Measurements from ENCODE around the gene RHOXF1. TPM values are rescaled to one million over a fixed set of nuclear protein-coding genes. Genes with fewer than 3 reads are reported as not detected.
"Not testable (repeated sequence)": the region's sequence is repeated elsewhere in the genome, so short reads cannot be mapped to it uniquely, and the experiment has no call there.

The RHOXF1 gene
- total RNA-seq, 1 experiment from 2014 or later: not detected

DNA sequence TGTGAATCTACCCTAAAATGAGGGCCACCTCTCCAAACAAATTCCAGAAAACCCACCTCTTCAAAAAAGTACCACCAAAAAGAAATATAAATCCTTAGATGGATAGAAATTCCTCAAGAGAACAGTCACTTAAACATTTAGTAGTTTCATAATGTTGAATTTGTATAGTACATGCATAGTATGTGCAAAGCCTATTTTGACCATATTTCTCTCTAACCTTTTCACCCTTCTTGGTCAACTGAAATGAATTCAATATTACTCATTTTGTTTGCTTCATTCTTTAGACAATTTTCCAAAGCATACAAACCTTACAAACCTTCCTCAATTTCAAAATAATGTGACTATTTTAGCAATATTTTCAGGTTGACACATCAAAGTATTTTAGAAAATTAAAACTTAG is 4.1 kb downstream of the RHOXF1 start:
- no TSS peak for BruUV-seq (replicated peaks)
- Mint-ChIP-seq H3K9me3 (ENCODE audit: low read depth, unreplicated experiment) (no peaks in the 10 kb centered on the region), H3K4me3 (ENCODE audit: low read depth, unreplicated experiment) (no peak overlapping the region), H3K36me3 (ENCODE audit: insufficient read depth, unreplicated experiment) (no peaks in the 10 kb centered on the region), H3K27me3 (ENCODE audit: unreplicated experiment) (no peaks in the 10 kb centered on the region), H3K27ac (ENCODE audit: unreplicated experiment) (no peak overlapping the region), H3K4me1 (ENCODE audit: low read depth, unreplicated experiment) (no peaks in the 10 kb centered on the region)
- no peak for DNase-seq
- intact Hi-C loops (cut with micrococcal nuclease; ENCODE audit: unreplicated experiment): no loop called here
- TF ChIP-seq, protein P1, sequence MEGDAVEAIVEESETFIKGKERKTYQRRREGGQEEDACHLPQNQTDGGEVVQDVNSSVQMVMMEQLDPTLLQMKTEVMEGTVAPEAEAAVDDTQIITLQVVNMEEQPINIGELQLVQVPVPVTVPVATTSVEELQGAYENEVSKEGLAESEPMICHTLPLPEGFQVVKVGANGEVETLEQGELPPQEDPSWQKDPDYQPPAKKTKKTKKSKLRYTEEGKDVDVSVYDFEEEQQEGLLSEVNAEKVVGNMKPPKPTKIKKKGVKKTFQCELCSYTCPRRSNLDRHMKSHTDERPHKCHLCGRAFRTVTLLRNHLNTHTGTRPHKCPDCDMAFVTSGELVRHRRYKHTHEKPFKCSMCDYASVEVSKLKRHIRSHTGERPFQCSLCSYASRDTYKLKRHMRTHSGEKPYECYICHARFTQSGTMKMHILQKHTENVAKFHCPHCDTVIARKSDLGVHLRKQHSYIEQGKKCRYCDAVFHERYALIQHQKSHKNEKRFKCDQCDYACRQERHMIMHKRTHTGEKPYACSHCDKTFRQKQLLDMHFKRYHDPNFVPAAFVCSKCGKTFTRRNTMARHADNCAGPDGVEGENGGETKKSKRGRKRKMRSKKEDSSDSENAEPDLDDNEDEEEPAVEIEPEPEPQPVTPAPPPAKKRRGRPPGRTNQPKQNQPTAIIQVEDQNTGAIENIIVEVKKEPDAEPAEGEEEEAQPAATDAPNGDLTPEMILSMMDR (IDR thresholded peaks at IDR 0.05; ENCODE audit: unreplicated experiment): no peak
- CTCF ChIA-PET: no interaction called here

DNA sequence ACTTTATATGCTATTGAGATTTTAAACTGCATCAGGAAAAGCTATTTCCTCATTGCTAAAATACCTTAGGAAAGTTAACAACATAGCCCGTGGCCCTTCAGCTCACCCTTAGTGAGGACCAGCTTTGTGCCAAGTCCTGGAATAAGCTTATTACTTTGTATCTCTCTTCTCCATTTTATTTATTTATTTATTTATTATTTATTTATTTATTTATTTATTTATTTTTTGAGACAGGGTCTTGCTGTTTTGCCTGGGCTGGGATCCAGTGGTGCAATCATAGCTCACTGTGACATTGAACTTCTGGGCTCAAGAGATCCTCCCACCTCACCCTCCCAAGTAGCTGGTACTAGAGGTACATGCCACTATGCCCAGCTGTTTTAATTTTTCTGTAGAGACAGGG is 6.3 kb downstream of the RHOXF1 start:
- H3K4me3 Mint-ChIP-seq (ENCODE audit: low read depth, unreplicated experiment): no peak overlapping the region
- DNase-seq: no peak
- CTCF ChIA-PET: no interaction called here
- H3K4me1 Mint-ChIP-seq (ENCODE audit: low read depth, unreplicated experiment): no peaks in the 10 kb centered on the region
- no peaks in the 10 kb centered on the region for H3K9me3 Mint-ChIP-seq (ENCODE audit: low read depth, unreplicated experiment)
- BruUV-seq (replicated peaks): no TSS peak
- H3K27ac Mint-ChIP-seq (ENCODE audit: unreplicated experiment): no peak overlapping the region
- H3K27me3 Mint-ChIP-seq (ENCODE audit: unreplicated experiment): no peaks in the 10 kb centered on the region
- H3K36me3 Mint-ChIP-seq (ENCODE audit: insufficient read depth, unreplicated experiment): no peaks in the 10 kb centered on the region
- intact Hi-C loops (cut with micrococcal nuclease; ENCODE audit: unreplicated experiment): no loop called here
- TF ChIP-seq, protein P1 (IDR thresholded peaks at IDR 0.05; ENCODE audit: unreplicated experiment): no peak

DNA sequence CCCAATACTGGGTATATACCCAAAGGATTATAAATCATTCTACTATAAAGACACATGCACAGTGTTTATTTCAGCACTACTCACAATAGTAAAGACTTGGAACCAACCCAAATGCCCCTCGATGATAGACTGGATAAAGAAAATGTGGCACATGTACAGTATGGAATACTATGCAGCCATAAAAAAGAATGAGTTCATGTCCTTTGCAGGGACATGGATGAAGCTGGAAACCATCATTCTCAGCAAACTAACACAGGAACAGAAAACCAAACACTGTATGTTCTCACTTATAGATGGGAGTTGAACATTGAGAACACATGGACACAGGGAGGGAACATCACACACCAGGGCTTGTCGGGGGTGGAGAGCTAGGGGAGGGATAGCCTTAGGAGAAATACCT is 11.0 kb downstream of the RHOXF1 start:
- H3K9me3 Mint-ChIP-seq (ENCODE audit: low read depth, unreplicated experiment); H3K4me3 Mint-ChIP-seq (ENCODE audit: low read depth, unreplicated experiment); H3K4me1 Mint-ChIP-seq (ENCODE audit: low read depth, unreplicated experiment); BruUV-seq (replicated peaks); H3K27ac Mint-ChIP-seq (ENCODE audit: unreplicated experiment); H3K36me3 Mint-ChIP-seq (ENCODE audit: insufficient read depth, unreplicated experiment); intact Hi-C loops (cut with micrococcal nuclease; ENCODE audit: unreplicated experiment); DNase-seq; H3K27me3 Mint-ChIP-seq (ENCODE audit: unreplicated experiment); CTCF ChIA-PET: not testable (repeated sequence)

DNA sequence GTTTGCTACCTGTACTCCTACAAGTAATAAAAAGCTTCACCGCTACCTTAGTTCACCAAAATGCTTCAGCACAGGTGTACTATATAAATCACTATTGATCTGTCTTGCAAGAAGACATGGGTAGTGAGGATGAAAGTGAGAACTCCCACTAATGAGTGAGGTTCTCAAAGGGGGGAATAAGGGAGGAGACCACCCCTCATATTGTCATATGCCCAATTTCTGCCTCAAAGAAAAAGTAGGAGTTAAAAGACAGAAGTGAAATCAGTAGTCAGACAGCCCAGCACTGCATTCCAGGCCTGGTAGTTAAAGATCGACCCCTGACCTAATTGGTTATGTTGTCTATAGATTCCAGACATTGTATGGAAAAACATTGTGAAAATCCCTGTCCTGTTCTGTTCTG is 14.7 kb downstream of the RHOXF1 start:
- intact Hi-C loops (cut with micrococcal nuclease; ENCODE audit: unreplicated experiment); H3K9me3 Mint-ChIP-seq (ENCODE audit: low read depth, unreplicated experiment); H3K27me3 Mint-ChIP-seq (ENCODE audit: unreplicated experiment); H3K4me1 Mint-ChIP-seq (ENCODE audit: low read depth, unreplicated experiment); H3K36me3 Mint-ChIP-seq (ENCODE audit: insufficient read depth, unreplicated experiment); BruUV-seq (replicated peaks); H3K4me3 Mint-ChIP-seq (ENCODE audit: low read depth, unreplicated experiment); H3K27ac Mint-ChIP-seq (ENCODE audit: unreplicated experiment); DNase-seq: not testable (repeated sequence)
- CTCF ChIA-PET: interaction anchor here (0.6 to 0.8 kb wide), 2 partner anchors 10 to 194 kb away, joined by 3 read pairs; no protein-coding TSS in a partner anchor

DNA sequence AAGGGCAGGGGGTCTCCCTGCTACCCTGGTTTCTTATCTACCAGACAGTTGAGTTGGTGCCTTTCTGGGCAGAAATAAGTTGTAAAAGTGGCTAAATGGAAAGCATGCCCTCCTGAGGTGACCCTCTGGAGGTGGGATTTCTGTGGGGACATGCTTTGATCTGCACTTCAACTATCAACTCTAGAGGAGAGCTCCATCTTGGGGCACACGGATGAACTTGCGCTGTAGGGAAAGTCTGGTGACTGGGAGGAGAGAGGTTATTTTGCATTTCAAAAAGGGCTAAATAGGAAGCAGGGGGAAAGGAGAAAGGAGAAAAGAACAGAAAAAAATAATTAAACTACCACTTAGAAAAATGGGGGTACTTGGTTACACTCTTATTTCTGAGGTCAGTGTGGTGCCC is 25.5 kb downstream of the RHOXF1 start:
- TF ChIP-seq, protein P1 (IDR thresholded peaks at IDR 0.05; ENCODE audit: unreplicated experiment): no peak
- no TSS peak for BruUV-seq (replicated peaks)
- intact Hi-C loops (cut with micrococcal nuclease; ENCODE audit: unreplicated experiment): no loop called here
- no peaks in the 10 kb centered on the region for H3K36me3 Mint-ChIP-seq (ENCODE audit: insufficient read depth, unreplicated experiment)
- H3K4me1 Mint-ChIP-seq (ENCODE audit: low read depth, unreplicated experiment): peaks cover 15% of the 10 kb centered on the region
- H3K4me3 Mint-ChIP-seq (ENCODE audit: low read depth, unreplicated experiment): no peak overlapping the region
- no peak for DNase-seq
- H3K9me3 Mint-ChIP-seq (ENCODE audit: low read depth, unreplicated experiment): no peaks in the 10 kb centered on the region
- H3K27ac Mint-ChIP-seq (ENCODE audit: unreplicated experiment): no peak overlapping the region
- peaks cover 38% of the 10 kb centered on the region for H3K27me3 Mint-ChIP-seq (ENCODE audit: unreplicated experiment)
- CTCF ChIA-PET: no interaction called here

All from Calu3 (cell line).